Measurements from ENCODE around the gene ZFP91. TPM values are rescaled to one million over a fixed set of nuclear protein-coding genes. Genes with fewer than 3 reads are reported as not detected.
A peak's percentile ranks its signal among the peaks of the same experiment; 100 is the strongest.

Gene ZFP91
- total and polyA plus RNA-seq, 2 of the 13 experiments (the other 11 are each of a cell fraction or from before 2014, with no cell fraction given), result 13.5 to 38.6 TPM

GRCh38 chr11:58577555-58578135 lies 1.2 kb upstream of the ZFP91 start (continued):
- TF ChIP-seq, protein P1, sequence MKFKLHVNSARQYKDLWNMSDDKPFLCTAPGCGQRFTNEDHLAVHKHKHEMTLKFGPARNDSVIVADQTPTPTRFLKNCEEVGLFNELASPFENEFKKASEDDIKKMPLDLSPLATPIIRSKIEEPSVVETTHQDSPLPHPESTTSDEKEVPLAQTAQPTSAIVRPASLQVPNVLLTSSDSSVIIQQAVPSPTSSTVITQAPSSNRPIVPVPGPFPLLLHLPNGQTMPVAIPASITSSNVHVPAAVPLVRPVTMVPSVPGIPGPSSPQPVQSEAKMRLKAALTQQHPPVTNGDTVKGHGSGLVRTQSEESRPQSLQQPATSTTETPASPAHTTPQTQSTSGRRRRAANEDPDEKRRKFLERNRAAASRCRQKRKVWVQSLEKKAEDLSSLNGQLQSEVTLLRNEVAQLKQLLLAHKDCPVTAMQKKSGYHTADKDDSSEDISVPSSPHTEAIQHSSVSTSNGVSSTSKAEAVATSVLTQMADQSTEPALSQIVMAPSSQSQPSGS (CRISPR knock-in tag; IDR thresholded peaks at IDR 0.05), result 0 out of 2 replicates have a peak, but pooled peaks have one; percentile 23
- TF ChIP-seq PHF20 (CRISPR knock-in tag; IDR thresholded peaks at IDR 0.05), result peak; percentile 73; the same call in 1 of the 2 replicates
- TF ChIP-seq ZNF615 (CRISPR knock-in tag; IDR thresholded peaks at IDR 0.05; ENCODE audit: borderline replicate concordance), result no peak
- no peak for TF ChIP-seq PAF1 (CRISPR knock-in tag; IDR thresholded peaks at IDR 0.05)
- no peak for TF ChIP-seq GTF3A (CRISPR knock-in tag; conservative IDR thresholded peaks at IDR 0.05)
- no peak for TF ChIP-seq ZNF329 (CRISPR knock-in tag; IDR thresholded peaks at IDR 0.05; ENCODE audit: low read depth)
- no peak for TF ChIP-seq ZBTB39 (CRISPR knock-in tag; IDR thresholded peaks at IDR 0.05)
- no peak; the same call in 1 of the 2 replicates for TF ChIP-seq CBX5 (CRISPR knock-in tag; IDR thresholded peaks at IDR 0.05; ENCODE audit: borderline replicate concordance)
- TF ChIP-seq ZFY (CRISPR knock-in tag; IDR thresholded peaks at IDR 0.05), result peak; percentile 78
- no peak for TF ChIP-seq NFATC3 (CRISPR knock-in tag; IDR thresholded peaks at IDR 0.05)
- no peak for TF ChIP-seq EED (CRISPR knock-in tag; IDR thresholded peaks at IDR 0.05)
- TF ChIP-seq, protein P2, sequence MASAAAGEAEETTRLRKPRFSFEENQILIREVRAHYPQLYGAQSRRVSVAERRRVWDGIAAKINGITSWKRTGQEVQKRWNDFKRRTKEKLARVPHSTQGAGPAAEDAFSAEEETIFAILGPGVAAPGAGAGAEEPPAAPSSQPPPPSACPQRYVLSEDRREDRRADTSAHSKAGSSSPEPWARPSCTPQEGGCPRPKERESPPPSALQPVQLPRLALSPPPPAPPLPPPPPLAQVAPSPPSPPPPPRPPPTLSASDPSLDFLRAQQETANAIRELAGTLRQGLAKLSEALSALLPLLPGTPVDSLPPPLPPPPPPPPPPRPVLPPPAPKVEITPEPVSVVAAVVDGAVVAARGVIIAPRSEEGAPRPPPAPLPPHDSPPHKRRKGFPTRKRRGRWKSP (CRISPR knock-in tag; IDR thresholded peaks at IDR 0.05), result peak; percentile 42
- no peak for TF ChIP-seq ZNF207 (IDR thresholded peaks at IDR 0.05; ENCODE audit: borderline replicate concordance)
- TF ChIP-seq SKI (IDR thresholded peaks at IDR 0.05; ENCODE audit: partially characterized antibody), result peak; percentile 51
